ENCODE results near the gene CAMK4. TPM values are rescaled to one million over a fixed set of nuclear protein-coding genes. Genes with fewer than 3 reads are reported as not detected.

Gene CAMK4
- total and polyA plus RNA-seq, 2 donors (not counting 1 experiment from before 2014, with no cell fraction given), result 0.83 to 5.9 TPM

- peak in 1 of 2 donors; percentile 82 for DNase-seq (ENCODE audit: low read depth in 2 of 2)
- Histone ChIP-seq H3K4me1 (ENCODE audit: control insufficient read depth, extremely low read depth, insufficient read depth, low read length) (no peaks in the 10 kb centered on the region), H3K9ac (ENCODE audit: insufficient read depth, low read length) (no peak overlapping the region), H3K4me3 (replicated peaks in 1 of 4; ENCODE audit: control extremely low read depth in 1 of 4, insufficient read depth in 1 of 4, low read depth in 3 of 4, low read length in 4 of 4) (no peak overlapping the region), H4K20me1 (ENCODE audit: control insufficient read depth, extremely low read depth, insufficient read depth, low read length) (no peaks in the 10 kb centered on the region), H3K79me2 (ENCODE audit: control insufficient read depth, insufficient read depth, low read length) (no peaks in the 10 kb centered on the region), H3K27me3 (ENCODE audit: control insufficient read depth, insufficient read depth, low read length) (no peaks in the 10 kb centered on the region), H3K36me3 (ENCODE audit: control insufficient read depth, insufficient read depth, low read length) (no peaks in the 10 kb centered on the region), H3K9me3 (ENCODE audit: control insufficient read depth, insufficient read depth, low read depth, low read length) (no peaks in the 10 kb centered on the region), H2AFZ (ENCODE audit: low read length) (no peak overlapping the region), H3K4me2 (ENCODE audit: extremely low read depth, insufficient read depth, low read length) (no peak overlapping the region), H3K27ac (ENCODE audit: insufficient read depth, low read length) (no peak overlapping the region)
- no peak for TF ChIP-seq EZH2 (IDR thresholded peaks at IDR 0.05; ENCODE audit: low read length, missing control alignments)
- no peak for TF ChIP-seq CTCF (conservative IDR thresholded peaks at IDR 0.05 in 1 of 2, IDR thresholded peaks at IDR 0.05 in 1 of 2; ENCODE audit: low read depth in 1 of 2, low read length in 2 of 2)
These were observed 187.1 kb downstream of the CAMK4 start for GRCh38 chr5:111411301-111411700.

- Histone ChIP-seq H3K4me1 (ENCODE audit: control insufficient read depth, extremely low read depth, insufficient read depth, low read length) (no peaks in the 10 kb centered on the region), H3K9ac (ENCODE audit: insufficient read depth, low read length) (no peak overlapping the region), H2AFZ (ENCODE audit: low read length) (no peak overlapping the region), H3K27me3 (ENCODE audit: control insufficient read depth, insufficient read depth, low read length) (no peaks in the 10 kb centered on the region), H3K4me3 (replicated peaks in 1 of 4; ENCODE audit: control extremely low read depth in 1 of 4, insufficient read depth in 1 of 4, low read depth in 3 of 4, low read length in 4 of 4) (no peak overlapping the region), H3K79me2 (ENCODE audit: control insufficient read depth, insufficient read depth, low read length) (no peaks in the 10 kb centered on the region), H3K9me3 (ENCODE audit: control insufficient read depth, insufficient read depth, low read depth, low read length) (no peaks in the 10 kb centered on the region), H3K4me2 (ENCODE audit: extremely low read depth, insufficient read depth, low read length) (no peak overlapping the region), H3K27ac (ENCODE audit: insufficient read depth, low read length) (no peak overlapping the region), H3K36me3 (ENCODE audit: control insufficient read depth, insufficient read depth, low read length) (no peaks in the 10 kb centered on the region), H4K20me1 (ENCODE audit: control insufficient read depth, extremely low read depth, insufficient read depth, low read length) (no peaks in the 10 kb centered on the region)
- DNase-seq (ENCODE audit: low read depth in 2 of 2), result no peak
- TF ChIP-seq CTCF (conservative IDR thresholded peaks at IDR 0.05 in 1 of 2, IDR thresholded peaks at IDR 0.05 in 1 of 2; ENCODE audit: low read depth in 1 of 2, low read length in 2 of 2) (no peak), EZH2 (IDR thresholded peaks at IDR 0.05; ENCODE audit: low read length, missing control alignments) (no peak)
These were observed 188.4 kb downstream of the CAMK4 start for GRCh38 chr5:111412593-111412992.

- no peaks in the 10 kb centered on the region for H3K4me1 ChIP-seq (ENCODE audit: control insufficient read depth, extremely low read depth, insufficient read depth, low read length)
- no peak for DNase-seq (ENCODE audit: low read depth in 2 of 2)
- no peaks in the 10 kb centered on the region for H3K9me3 ChIP-seq (ENCODE audit: control insufficient read depth, insufficient read depth, low read depth, low read length)
- H3K27me3 ChIP-seq (ENCODE audit: control insufficient read depth, insufficient read depth, low read length), result no peaks in the 10 kb centered on the region
- no peaks in the 10 kb centered on the region for H3K36me3 ChIP-seq (ENCODE audit: control insufficient read depth, insufficient read depth, low read length)
- no peak for TF ChIP-seq CTCF (conservative IDR thresholded peaks at IDR 0.05 in 1 of 2, IDR thresholded peaks at IDR 0.05 in 1 of 2; ENCODE audit: low read depth in 1 of 2, low read length in 2 of 2)
- no peak for TF ChIP-seq EZH2 (IDR thresholded peaks at IDR 0.05; ENCODE audit: low read length, missing control alignments)
- no peak overlapping the region for H3K27ac ChIP-seq (ENCODE audit: insufficient read depth, low read length)
- no peak overlapping the region for H3K4me2 ChIP-seq (ENCODE audit: extremely low read depth, insufficient read depth, low read length)
- no peak overlapping the region for H2AFZ ChIP-seq (ENCODE audit: low read length)
- H3K4me3 ChIP-seq (replicated peaks in 1 of 4; ENCODE audit: control extremely low read depth in 1 of 4, insufficient read depth in 1 of 4, low read depth in 3 of 4, low read length in 4 of 4), result no peak overlapping the region
- no peak overlapping the region for H3K9ac ChIP-seq (ENCODE audit: insufficient read depth, low read length)
- no peaks in the 10 kb centered on the region for H3K79me2 ChIP-seq (ENCODE audit: control insufficient read depth, insufficient read depth, low read length)
- no peaks in the 10 kb centered on the region for H4K20me1 ChIP-seq (ENCODE audit: control insufficient read depth, extremely low read depth, insufficient read depth, low read length)
These were observed 190.9 kb downstream of the CAMK4 start for GRCh38 chr5:111415053-111415452.

Data from fibroblast of lung (primary cell).